GM21786 (cell line): ENCODE measurements around the gene GKN2.
"Not testable (repeated sequence)": the region's sequence is repeated elsewhere in the genome, so short reads cannot be mapped to it uniquely, and the experiment has no call there.

Experiments
- ATAC-seq: cut with Tn5 transposase; IDR thresholded peaks from one replicate; pipeline ENCODE4 v1.9.1; 2021; ENCODE audit not compliant: unreplicated experiment

Gene GKN2

DNA sequence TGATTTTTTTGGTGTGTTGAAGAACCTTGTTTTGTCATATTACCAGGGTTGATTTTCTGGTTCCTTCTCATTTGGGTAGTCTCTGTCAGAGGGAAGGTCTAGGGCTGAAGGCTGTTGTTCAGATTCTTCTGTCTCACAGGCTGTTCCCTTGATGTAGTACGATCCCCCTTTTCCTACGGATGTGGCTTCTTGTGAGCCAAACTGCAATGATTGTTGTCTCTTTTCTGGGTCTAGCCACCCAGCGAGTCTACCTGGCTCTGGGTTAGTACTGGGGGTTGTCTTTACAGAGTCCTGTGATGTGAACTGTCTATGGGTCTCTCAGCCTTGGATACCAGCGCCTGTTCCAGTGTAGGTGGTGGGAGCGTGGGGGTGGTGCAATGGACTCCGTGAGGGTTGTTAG lies 56.7 kb downstream of the GKN2 start:
- not testable (repeated sequence) for ATAC-seq
